GM06990 (cell line): ENCODE measurements around the gene ITGB3BP.

ENCODE experiments used
- DNase-seq: peaks from one replicate; pipeline ENCODE4 v3.0.0-alpha.2; 2011; ENCODE audit not compliant: insufficient read length; ENCODE audit errors: extremely low read depth
- H3K27me3 ChIP-seq: replicated peaks from 2 replicates; pipeline ENCODE4 v1.6.0; 2011; ENCODE audit warnings: low read length; ENCODE audit not compliant: control insufficient read depth, insufficient read depth
- H3K36me3 ChIP-seq: 2 replicates; pipeline ENCODE4 v1.5.1; 2011; ENCODE audit warnings: low read length; ENCODE audit not compliant: control insufficient read depth, insufficient read depth
- H3K4me3 ChIP-seq: replicated peaks from 2 replicates; pipeline ENCODE4 v1.5.1; 2011; ENCODE audit warnings: low read depth, mild to moderate bottlenecking, control low read depth, low read length
- TF ChIP-seq, protein P1 (sequence below): IDR thresholded peaks from 2 replicates; pipeline ENCODE4 v1.5.1; 2011; ENCODE audit warnings: low read length, control low read depth, mild to moderate bottlenecking, inconsistent platforms; ENCODE audit not compliant: insufficient read depth, poor library complexity, severe bottlenecking

Gene ITGB3BP

GRCh38 chr1:63545780-63546179 is 22.8 kb upstream of the ITGB3BP start:
- H3K36me3 ChIP-seq, result no peaks in the 10 kb centered on the region

DNA sequence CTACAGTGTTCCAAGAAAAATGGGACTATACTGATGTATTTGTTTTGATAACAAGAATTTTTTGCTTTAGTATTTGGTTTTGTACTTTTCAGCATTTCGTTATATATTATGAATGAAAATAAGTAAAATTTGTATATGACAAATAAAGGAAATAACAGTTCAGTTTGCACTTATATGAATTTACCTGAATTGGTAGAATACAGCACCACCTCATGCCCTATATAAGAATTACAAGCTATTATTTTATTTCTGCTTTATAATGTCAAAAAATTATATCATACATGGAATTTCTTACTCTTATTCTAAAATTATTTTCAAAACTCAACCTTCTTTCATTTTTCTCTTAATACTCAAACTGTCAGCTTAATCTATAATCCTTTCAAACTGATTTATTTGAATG is 14.9 kb upstream of the ITGB3BP start:
- H3K27me3 ChIP-seq, result no peaks in the 10 kb centered on the region
- TF ChIP-seq, protein P1, sequence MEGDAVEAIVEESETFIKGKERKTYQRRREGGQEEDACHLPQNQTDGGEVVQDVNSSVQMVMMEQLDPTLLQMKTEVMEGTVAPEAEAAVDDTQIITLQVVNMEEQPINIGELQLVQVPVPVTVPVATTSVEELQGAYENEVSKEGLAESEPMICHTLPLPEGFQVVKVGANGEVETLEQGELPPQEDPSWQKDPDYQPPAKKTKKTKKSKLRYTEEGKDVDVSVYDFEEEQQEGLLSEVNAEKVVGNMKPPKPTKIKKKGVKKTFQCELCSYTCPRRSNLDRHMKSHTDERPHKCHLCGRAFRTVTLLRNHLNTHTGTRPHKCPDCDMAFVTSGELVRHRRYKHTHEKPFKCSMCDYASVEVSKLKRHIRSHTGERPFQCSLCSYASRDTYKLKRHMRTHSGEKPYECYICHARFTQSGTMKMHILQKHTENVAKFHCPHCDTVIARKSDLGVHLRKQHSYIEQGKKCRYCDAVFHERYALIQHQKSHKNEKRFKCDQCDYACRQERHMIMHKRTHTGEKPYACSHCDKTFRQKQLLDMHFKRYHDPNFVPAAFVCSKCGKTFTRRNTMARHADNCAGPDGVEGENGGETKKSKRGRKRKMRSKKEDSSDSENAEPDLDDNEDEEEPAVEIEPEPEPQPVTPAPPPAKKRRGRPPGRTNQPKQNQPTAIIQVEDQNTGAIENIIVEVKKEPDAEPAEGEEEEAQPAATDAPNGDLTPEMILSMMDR, result peak; percentile 22
- no peaks in the 10 kb centered on the region; the same call in 1 of the 2 replicates for H3K36me3 ChIP-seq
- DNase-seq, result no peak
- H3K4me3 ChIP-seq, result no peak overlapping the region

More at GRCh38 chr1:63545780-63546179, 22.8 kb upstream of the ITGB3BP start:
- H3K4me3 ChIP-seq, result no peak overlapping the region
- DNase-seq, result no peak
- TF ChIP-seq, protein P1, result no peak
- no peaks in the 10 kb centered on the region for H3K27me3 ChIP-seq

DNA sequence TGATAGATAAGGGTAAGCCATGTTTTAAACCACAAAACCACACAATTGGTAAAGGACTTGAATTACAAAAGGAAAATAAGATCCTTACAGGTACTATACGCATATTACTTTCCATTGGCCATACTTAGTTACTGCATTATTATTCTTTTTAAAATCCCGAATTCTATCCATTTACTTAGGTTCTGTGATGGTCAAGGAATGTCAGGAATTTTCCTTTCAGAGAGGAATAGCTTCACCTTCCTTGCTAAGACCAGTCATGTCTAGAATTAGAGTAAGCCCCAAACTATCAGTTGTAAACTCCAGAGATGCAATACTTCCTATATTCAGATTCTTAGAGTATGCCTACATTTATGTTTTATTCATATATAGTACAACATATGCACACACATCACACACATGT is 14.0 kb upstream of the ITGB3BP start:
- TF ChIP-seq, protein P1, result no peak
- no peak overlapping the region for H3K4me3 ChIP-seq
- no peaks in the 10 kb centered on the region for H3K27me3 ChIP-seq
- DNase-seq, result no peak
- H3K36me3 ChIP-seq, result no peaks in the 10 kb centered on the region; the same call in 1 of the 2 replicates

DNA sequence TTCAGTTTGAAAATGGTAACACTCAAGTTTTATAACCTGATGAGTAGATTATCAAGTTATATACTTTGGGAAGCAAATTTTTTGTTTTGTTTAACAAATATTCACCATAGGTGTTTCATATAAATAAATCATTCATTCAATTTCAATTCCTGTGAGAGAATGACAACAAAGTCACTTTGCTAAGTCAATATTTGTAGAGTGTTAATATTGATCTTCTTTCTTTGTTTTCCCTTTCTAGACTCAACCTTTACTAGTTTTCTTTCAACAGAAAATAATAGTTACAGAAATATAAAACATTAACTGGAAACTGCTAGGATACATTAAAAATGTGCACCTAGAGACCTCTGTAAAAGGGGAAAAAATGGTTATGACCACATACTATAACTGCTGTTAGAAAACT is 11.4 kb upstream of the ITGB3BP start:
- no peaks in the 10 kb centered on the region; the same call in 1 of the 2 replicates for H3K36me3 ChIP-seq
- H3K4me3 ChIP-seq, result no peak overlapping the region
- no peaks in the 10 kb centered on the region for H3K27me3 ChIP-seq
- DNase-seq, result no peak
- TF ChIP-seq, protein P1, result no peak

- Histone ChIP-seq H3K27me3 (no peaks in the 10 kb centered on the region), H3K36me3 (no peaks in the 10 kb centered on the region; the same call in 1 of the 2 replicates), H3K4me3 (no peak overlapping the region)
- DNase-seq, result no peak
- TF ChIP-seq, protein P1, result no peak
Measured at GRCh38 chr1:63533931-63534330, 10.9 kb upstream of the ITGB3BP start.

DNA sequence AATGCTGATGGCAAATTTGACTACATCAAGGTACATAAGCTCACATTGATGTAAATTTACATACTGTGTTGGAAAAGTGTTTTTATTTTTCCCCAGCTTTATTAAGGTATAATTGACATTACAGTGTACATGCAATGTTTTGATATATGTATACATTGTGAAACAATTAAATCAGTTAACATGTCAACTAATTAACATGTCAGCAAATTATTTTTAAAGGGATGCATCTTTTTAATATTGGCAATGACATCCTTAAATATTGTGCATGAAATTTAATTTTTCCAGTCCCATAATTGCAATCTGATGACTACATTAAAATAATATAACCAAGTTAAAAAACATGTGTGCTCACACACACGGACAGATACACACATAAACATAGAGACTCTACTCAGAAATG is 9.7 kb upstream of the ITGB3BP start:
- TF ChIP-seq, protein P1, result no peak
- H3K4me3 ChIP-seq, result no peak overlapping the region
- H3K36me3 ChIP-seq, result no peaks in the 10 kb centered on the region; the same call in 1 of the 2 replicates
- no peak for DNase-seq
- H3K27me3 ChIP-seq, result no peaks in the 10 kb centered on the region
